Retina (tissue), 1 donor: ENCODE data around the gene MAP4.
"Not testable (repeated sequence)": the region's sequence is repeated elsewhere in the genome, so short reads cannot be mapped to it uniquely, and the experiment has no call there.

ENCODE experiments used
- DNase-seq: peaks from one replicate; pipeline ENCODE4 v3.0.0-alpha.2; 2016

Gene MAP4

GRCh38 chr3:48013288-48013980 is 2.8 kb downstream of the MAP4 start:
- DNase-seq, result no peak

GRCh38 chr3:48012659-48013058 is 3.6 kb downstream of the MAP4 start:
- DNase-seq, result no peak

- DNase-seq, result not testable (repeated sequence)
These were observed 8.2 kb downstream of the MAP4 start for GRCh38 chr3:48008066-48008465.

- DNase-seq, result not testable (repeated sequence)
These were observed 8.9 kb downstream of the MAP4 start for GRCh38 chr3:48007361-48007760.

GRCh38 chr3:48006794-48007193 is 9.4 kb downstream of the MAP4 start:
- not testable (repeated sequence) for DNase-seq

- DNase-seq, result no peak
These were observed 11.5 kb downstream of the MAP4 start for GRCh38 chr3:48004694-48005093.

- no peak for DNase-seq
These were observed 13.4 kb downstream of the MAP4 start for GRCh38 chr3:48002787-48003186.

GRCh38 chr3:48001991-48002390 is 14.2 kb downstream of the MAP4 start:
- no peak for DNase-seq

- DNase-seq, result no peak
These were observed 16.0 kb downstream of the MAP4 start for GRCh38 chr3:48000212-48000611.

- DNase-seq, result no peak
These were observed 19.8 kb downstream of the MAP4 start for GRCh38 chr3:47996440-47996839.

- DNase-seq, result no peak
These were observed 22.0 kb downstream of the MAP4 start for GRCh38 chr3:47994180-47994579.

GRCh38 chr3:47991341-47991740 is 24.9 kb downstream of the MAP4 start:
- no peak for DNase-seq

GRCh38 chr3:47989981-47990440 is 26.2 kb downstream of the MAP4 start:
- peak; percentile 68 for DNase-seq

- no peak for DNase-seq
These were observed 30.8 kb downstream of the MAP4 start for GRCh38 chr3:47985381-47985780.

- DNase-seq, result no peak
These were observed 32.0 kb downstream of the MAP4 start for GRCh38 chr3:47984075-47984728.

GRCh38 chr3:47980795-47981194 is 35.4 kb downstream of the MAP4 start:
- DNase-seq, result no peak

GRCh38 chr3:47979070-47979469 is 37.1 kb downstream of the MAP4 start:
- DNase-seq, result no peak

GRCh38 chr3:47978386-47978785 is 37.8 kb downstream of the MAP4 start:
- no peak for DNase-seq

GRCh38 chr3:47976135-47976732 is 40.0 kb downstream of the MAP4 start:
- no peak for DNase-seq

GRCh38 chr3:47974974-47975470 is 41.2 kb downstream of the MAP4 start:
- DNase-seq, result no peak

- DNase-seq, result no peak
These were observed 45.1 kb downstream of the MAP4 start for GRCh38 chr3:47971081-47971480.

- DNase-seq, result no peak
These were observed 51.5 kb downstream of the MAP4 start for GRCh38 chr3:47964740-47965139.

GRCh38 chr3:47961815-47962606 is 54.2 kb downstream of the MAP4 start:
- no peak for DNase-seq
